Nephron (organoid): ENCODE measurements around the gene CERS4.
A peak's percentile ranks its signal among the peaks of the same experiment; 100 is the strongest.

Source experiments
- H3K27ac Mint-ChIP-seq, 3 experiments: 2 replicates each; pipeline ENCODE4 v1.8.0; 2020; ENCODE audit warnings: mixed read lengths in 3 of 3, mild to moderate bottlenecking in 2 of 3, moderate library complexity in 1 of 3
- H3K27me3 Mint-ChIP-seq: 2 replicates; pipeline ENCODE4 v1.8.0; 2021; ENCODE audit warnings: low read depth, mild to moderate bottlenecking, moderate library complexity, mixed read lengths
- H3K36me3 Mint-ChIP-seq: 2 replicates; pipeline ENCODE4 v1.8.0; 2020; ENCODE audit warnings: low read depth, mixed read lengths
- H3K4me1 Mint-ChIP-seq: 2 replicates; pipeline ENCODE4 v1.8.0; 2020; ENCODE audit warnings: mixed read lengths
- H3K4me3 Mint-ChIP-seq, 3 experiments: 2 replicates each; pipeline ENCODE4 v1.8.0; 2020; ENCODE audit warnings: mild to moderate bottlenecking in 3 of 3, mixed read lengths in 3 of 3, moderate library complexity in 2 of 3
- H3K9me3 Mint-ChIP-seq: 2 replicates; pipeline ENCODE4 v1.8.0; 2020; ENCODE audit warnings: mixed read lengths
- CTCF ChIP-seq, 3 experiments: fragments of 200-600 bp; sonication (generic); IDR thresholded peaks; one replicate each; pipeline ENCODE4 v1.5.0; 2021; ENCODE audit warnings: antibody characterized with exemption in 3 of 3; ENCODE audit not compliant: unreplicated experiment in 3 of 3

Gene CERS4

GRCh38 chr19:8307400-8307964 is 98.3 kb downstream of the CERS4 start:
- peaks cover 21% of the 10 kb centered on the region for H3K4me1 Mint-ChIP-seq
- peak overlapping the region; percentile 89 to 94 (median 94) for H3K4me3 Mint-ChIP-seq
- no peak for TF ChIP-seq CTCF (IDR thresholded peaks at IDR 0.05; ENCODE audit: unreplicated experiment in 3 of 3)
- H3K27ac Mint-ChIP-seq = peak overlapping the region; percentile 14 to 88 (median 86)
- H3K9me3 Mint-ChIP-seq = no peaks in the 10 kb centered on the region
- no peaks in the 10 kb centered on the region for H3K27me3 Mint-ChIP-seq
- H3K36me3 Mint-ChIP-seq = peaks cover 9% of the 10 kb centered on the region

GRCh38 chr19:8307965-8308866 is 99.0 kb downstream of the CERS4 start, which contains the start of gene CD320:
Gene CD320, minus strand, starts transcription at chr19:8308358. Its CDS starts 68 bp downstream, at chr19:8308290.
- Mint-ChIP-seq H3K27me3 (no peaks in the 10 kb centered on the region), H3K27ac (peak within 1 kb of the TSS; percentile 14 to 88 (median 86)), H3K4me1 (peaks cover 21% of the 10 kb centered on the region), H3K4me3 (peak within 1 kb of the TSS; percentile 89 to 94 (median 94)), H3K36me3 (peaks cover 9% of the 10 kb centered on the region), H3K9me3 (no peaks in the 10 kb centered on the region)
- TF ChIP-seq CTCF (IDR thresholded peaks at IDR 0.05; ENCODE audit: unreplicated experiment in 3 of 3) = no peak

- Mint-ChIP-seq H3K9me3 (no peaks in the 10 kb centered on the region), H3K36me3 (peaks cover 9% of the 10 kb centered on the region), H3K4me3 (peak overlapping the region; percentile 89 to 94 (median 94)), H3K27ac (peak overlapping the region in 2 of 3 experiments; percentile 64 to 88), H3K27me3 (no peaks in the 10 kb centered on the region), H3K4me1 (peaks cover 21% of the 10 kb centered on the region)
- TF ChIP-seq CTCF (IDR thresholded peaks at IDR 0.05; ENCODE audit: unreplicated experiment in 3 of 3) = no peak
Measured at GRCh38 chr19:8308891-8309291, 99.7 kb downstream of the CERS4 start.

GRCh38 chr19:8310342-8311055 is 101.3 kb downstream of the CERS4 start:
- Mint-ChIP-seq H3K4me1 (peaks cover 21% of the 10 kb centered on the region), H3K36me3 (peaks cover 18% of the 10 kb centered on the region), H3K9me3 (no peaks in the 10 kb centered on the region), H3K27ac (no peak overlapping the region), H3K27me3 (no peaks in the 10 kb centered on the region), H3K4me3 (no peak overlapping the region)
- no peak for TF ChIP-seq CTCF (IDR thresholded peaks at IDR 0.05; ENCODE audit: unreplicated experiment in 3 of 3)

GRCh38 chr19:8311461-8312260 is 102.5 kb downstream of the CERS4 start:
- Mint-ChIP-seq H3K4me3 (no peak overlapping the region), H3K9me3 (no peaks in the 10 kb centered on the region), H3K4me1 (peaks cover 17% of the 10 kb centered on the region)

More at GRCh38 chr19:8311461-8312260, 102.5 kb downstream of the CERS4 start:
- Mint-ChIP-seq H3K27ac (no peak overlapping the region), H3K27me3 (no peaks in the 10 kb centered on the region), H3K36me3 (peaks cover 21% of the 10 kb centered on the region)
- no peak for TF ChIP-seq CTCF (IDR thresholded peaks at IDR 0.05; ENCODE audit: unreplicated experiment in 3 of 3)
